PC-9 (cell line): ENCODE results near the gene DPH2.

Experiments used
- CTCF ChIP-seq: fragments of 200-600 bp; sonication (generic); conservative IDR thresholded peaks from 2 replicates; pipeline ENCODE4 v1.6.1; 2017; ENCODE audit warnings: mixed run types, antibody characterized with exemption, mild to moderate bottlenecking, moderate library complexity
- EZH2 ChIP-seq: fragments of 200-600 bp; sonication (generic); IDR thresholded peaks from 2 replicates; pipeline ENCODE4 v1.8.0; 2017; ENCODE audit warnings: antibody characterized with exemption, low read depth

- TF ChIP-seq CTCF (no peak), EZH2 (no peak)
Observed at GRCh38 chr1:43969746-43970466, at the start of gene DPH2.
